GM04503 (cell line): Measurements from ENCODE around the gene SKAP2.

Experiments
- DNase-seq: peaks from one replicate; pipeline ENCODE4 v3.0.0-alpha.2; 2012; ENCODE audit warnings: low read depth

SKAP2 gene

GRCh38 chr7:26691886-26692285 is 172.5 kb downstream of the SKAP2 start:
- DNase-seq = no peak

DNA sequence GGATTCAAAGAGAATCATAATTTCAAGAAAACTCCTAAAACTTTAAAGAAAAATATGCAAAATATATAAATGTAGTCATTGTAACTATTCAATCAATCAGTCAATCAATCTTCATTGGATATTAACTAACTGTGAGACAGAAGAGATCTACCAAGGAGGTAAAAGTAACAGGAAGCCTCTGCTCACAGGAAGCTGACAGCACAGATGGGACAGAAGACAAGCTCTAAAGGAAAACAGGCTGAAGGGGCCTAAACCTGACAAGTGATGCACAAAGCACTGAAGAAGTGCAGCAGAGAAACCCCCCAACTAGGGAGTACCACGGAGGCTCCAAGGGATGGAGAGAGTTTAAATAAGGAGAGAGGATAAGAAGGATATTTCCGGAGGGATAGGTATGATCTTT is 173.0 kb downstream of the SKAP2 start:
- DNase-seq = no peak

DNA sequence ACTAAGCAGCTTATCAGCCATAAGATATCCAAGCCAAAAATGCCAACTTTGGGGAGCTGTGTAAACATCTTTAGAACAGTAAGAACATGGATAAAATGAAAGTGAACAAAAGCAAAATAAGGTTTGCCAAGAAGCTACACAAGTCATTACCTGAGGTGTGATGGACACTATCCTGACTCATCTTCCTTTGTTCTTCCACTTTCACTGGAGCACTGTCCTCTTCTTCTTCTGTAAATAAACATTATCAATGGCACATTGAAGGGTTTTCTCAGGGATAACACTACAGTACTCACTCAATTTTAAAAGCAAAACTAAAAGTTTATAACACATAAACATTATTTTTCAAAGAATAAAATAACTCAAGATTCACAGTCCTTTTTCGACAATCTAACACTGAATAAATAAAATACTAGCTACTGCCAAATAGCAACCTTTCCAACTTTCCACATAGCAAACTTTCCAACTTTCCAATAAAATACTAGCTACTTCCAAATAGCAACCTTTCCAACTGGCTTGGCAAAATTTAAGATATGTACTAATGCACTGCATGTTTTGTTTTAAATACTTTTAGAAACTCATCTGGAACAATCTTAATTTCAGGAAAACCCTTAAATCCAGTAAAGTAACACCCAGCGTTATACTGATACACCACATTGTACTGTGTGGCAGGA is 174.1 kb downstream of the SKAP2 start:
- no peak for DNase-seq

DNA sequence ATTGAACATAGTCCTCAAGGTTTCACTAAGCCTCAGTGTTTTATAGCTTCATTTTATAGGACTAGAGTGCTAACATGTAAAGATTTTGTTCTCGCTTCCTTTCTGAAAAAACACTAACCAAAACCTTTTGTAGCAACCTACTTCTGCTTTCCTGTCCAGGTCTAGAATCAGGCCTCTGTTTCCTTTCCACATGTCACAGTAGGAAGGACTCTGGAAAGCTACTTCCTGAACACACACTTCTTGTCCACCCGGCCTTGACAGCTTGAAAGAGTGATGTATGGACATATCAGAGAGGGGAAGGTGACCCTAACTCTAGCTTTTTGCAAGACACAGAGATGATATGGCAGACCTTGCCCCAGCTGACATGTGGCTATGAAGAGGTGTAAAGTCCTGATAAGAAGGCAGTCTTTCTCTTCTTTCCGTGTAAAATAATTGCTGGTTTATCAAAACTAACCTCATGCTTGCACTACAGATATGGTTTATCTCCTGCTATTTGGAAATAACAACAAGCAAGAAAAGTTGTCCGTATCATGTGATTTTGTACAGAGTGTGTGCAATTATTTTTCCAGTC is 175.4 kb downstream of the SKAP2 start:
- no peak for DNase-seq

GRCh38 chr7:26688388-26688787 is 176.0 kb downstream of the SKAP2 start:
- DNase-seq = no peak

DNA sequence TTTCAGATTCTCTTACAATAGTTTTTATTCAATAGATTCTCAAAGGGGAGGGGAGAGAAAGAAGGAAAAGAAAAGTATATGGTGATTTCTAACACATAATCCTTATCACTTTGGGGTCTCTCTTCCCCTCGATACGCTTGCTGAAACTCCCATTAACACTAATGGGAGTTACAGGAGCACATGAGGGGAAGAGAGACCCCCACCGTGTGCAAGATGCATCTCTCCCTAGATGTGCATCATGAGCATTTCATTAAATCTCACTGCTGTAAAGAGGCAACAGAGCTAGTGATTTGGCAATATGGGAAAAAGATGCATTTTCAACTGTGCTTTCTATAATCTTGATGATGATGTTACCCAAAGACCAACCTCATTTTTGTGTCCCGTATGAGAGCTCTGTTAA is 177.4 kb downstream of the SKAP2 start:
- DNase-seq = no peak

GRCh38 chr7:26686448-26686981 is 177.9 kb downstream of the SKAP2 start:
- no peak for DNase-seq

GRCh38 chr7:26685606-26686005 is 178.8 kb downstream of the SKAP2 start:
- no peak for DNase-seq

DNA sequence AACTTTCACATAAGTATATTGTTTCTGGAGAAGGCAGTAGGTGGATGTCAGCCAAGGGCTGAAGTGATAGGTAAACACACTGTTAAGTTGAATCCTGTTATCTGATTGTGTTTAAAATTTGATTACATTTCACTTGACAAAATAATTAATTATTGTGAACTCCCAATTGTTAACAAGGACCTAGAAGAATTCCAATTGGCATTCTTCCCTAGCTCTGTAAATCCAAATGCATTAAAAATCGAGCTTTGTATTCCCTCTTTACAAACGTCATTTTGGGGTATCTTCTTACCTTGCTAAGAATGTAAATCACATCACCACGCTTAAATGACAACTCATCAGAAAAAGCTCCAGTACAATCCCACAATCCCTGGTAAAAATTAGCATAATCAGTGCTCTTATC is 179.9 kb downstream of the SKAP2 start:
- DNase-seq = no peak

GRCh38 chr7:26683277-26683676 is 181.1 kb downstream of the SKAP2 start:
- no peak for DNase-seq

DNA sequence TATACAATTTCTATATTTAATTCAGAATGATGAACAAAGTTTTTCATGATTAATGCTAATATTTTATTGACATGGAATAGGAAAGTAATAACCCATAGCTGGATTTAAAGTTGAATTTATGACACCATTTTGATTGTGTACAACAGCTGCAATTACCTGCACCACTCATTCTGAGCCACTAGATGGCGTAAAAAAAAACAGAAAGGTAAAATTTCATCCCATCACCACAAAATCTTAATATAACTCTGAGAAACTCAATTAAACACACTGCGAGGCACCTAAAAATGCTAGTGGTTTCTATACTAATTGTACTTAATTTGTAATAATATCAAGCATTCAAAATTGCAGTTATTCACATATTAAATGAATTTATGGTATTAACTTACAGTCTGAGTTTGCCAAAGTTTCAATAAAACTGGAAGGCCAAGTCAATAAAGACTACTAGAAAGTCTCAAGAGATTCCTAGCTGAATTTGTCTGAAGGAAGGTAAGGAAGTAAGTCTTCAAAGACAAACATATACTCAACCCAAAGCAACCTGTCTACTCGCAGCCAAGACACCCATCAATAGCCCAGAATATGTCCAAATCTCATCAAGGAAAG is 182.5 kb downstream of the SKAP2 start:
- DNase-seq = no peak

DNA sequence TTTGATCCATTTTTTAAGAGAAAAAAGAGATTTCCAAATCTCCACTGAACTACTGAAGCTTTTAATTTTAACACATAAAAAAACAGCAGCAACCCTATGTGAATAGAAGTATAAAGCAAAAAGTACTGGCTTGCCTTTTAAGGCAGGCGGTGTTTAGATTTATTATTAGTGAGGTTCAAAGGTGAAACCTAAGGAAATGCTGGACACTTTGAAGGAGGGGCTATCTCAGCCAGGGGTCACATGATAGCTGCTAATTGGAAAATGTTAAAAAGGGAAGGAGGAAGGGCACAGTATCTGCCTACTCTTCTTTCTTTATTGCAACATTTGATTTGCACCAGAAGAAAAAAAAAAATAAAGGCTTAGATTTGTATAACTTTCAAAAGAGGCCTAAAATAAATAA is 183.8 kb downstream of the SKAP2 start:
- no peak for DNase-seq

GRCh38 chr7:26675143-26675887 is 189.1 kb downstream of the SKAP2 start:
- no peak for DNase-seq

GRCh38 chr7:26673858-26674257 is 190.5 kb downstream of the SKAP2 start:
- DNase-seq = no peak

DNA sequence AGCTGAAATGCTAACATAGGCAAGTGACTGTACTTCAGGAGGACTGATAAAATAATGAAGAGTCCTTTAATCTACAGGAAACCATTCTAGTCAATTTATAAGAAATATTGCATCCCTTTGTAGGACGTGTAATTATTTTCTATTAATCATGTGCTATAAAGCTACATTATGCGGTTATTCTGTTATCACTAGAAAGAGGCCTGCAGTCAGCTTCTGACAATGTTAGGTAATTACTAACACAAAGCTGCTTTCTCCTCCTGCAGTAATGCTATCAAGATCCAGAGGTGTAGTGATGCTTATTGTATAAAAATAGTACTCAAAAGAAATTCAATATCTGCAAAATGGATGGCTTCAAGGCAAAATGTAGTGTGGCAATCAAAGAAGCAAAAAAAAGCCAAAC is 191.1 kb downstream of the SKAP2 start:
- no peak for DNase-seq

DNA sequence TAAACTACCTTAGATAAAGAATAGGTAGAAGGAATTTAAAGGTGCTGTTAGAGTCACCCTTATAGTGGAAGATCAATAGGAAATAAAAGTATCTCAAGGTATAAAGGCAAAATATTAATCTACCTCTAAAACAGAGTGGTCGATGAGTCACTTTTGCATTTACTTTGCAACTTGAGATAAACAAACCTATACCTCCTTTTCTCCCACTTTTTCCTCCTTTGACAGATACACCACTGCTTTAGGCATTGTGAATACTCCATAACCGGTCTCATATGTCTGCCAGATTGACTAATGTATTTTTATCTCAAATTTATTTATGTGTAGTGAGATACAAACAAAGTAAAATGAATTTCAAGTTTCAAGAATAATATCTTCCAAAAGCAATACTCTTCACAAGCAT is 193.5 kb downstream of the SKAP2 start:
- DNase-seq = no peak

- DNase-seq = no peak
These were observed 194.1 kb downstream of the SKAP2 start for GRCh38 chr7:26670290-26670689.

- no peak for DNase-seq
These were observed 195.6 kb downstream of the SKAP2 start for GRCh38 chr7:26668821-26669220.

GRCh38 chr7:26667514-26668133 is 196.8 kb downstream of the SKAP2 start:
- DNase-seq = peak; percentile 63

- no peak for DNase-seq
These were observed 199.5 kb downstream of the SKAP2 start for GRCh38 chr7:26664735-26665416.

DNA sequence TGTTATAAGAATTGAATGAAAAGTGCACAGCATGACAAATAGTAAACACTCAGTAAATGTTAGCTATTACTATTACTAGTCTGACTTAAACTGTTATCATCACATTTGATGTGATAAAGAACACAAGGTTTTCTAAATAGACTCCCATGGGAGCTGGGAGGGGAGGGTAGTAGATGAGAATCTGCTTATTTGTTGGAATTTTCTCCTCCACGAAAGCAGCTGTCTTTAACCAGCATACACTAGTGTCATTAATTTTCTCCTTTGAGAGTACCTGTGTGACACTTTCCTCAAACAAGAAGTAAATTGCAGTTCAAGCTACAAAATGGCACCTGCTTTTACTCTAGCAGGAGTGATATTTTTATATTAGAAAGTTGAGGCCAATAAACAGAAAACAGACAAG is 200.1 kb downstream of the SKAP2 start:
- no peak for DNase-seq

GRCh38 chr7:26663874-26664273 is 200.5 kb downstream of the SKAP2 start:
- no peak for DNase-seq
